ENCODE measurements around the gene RELN. TPM values are rescaled to one million over a fixed set of nuclear protein-coding genes. Genes with fewer than 3 reads are reported as not detected.

RELN gene
- total RNA-seq, 1 donor from 2014 or later: 7.1 TPM

GRCh38 chr7:103894656-103895596, 94.5 kb downstream of the RELN start:
- TF ChIP-seq CTCF (IDR thresholded peaks at IDR 0.05; ENCODE audit: insufficient read depth, low read length, poor library complexity, severe bottlenecking): no peak
- H3K27me3 ChIP-seq (ENCODE audit: control insufficient read depth, insufficient read depth, low read length): no peaks in the 10 kb centered on the region
- no peak for DNase-seq (ENCODE audit: low read depth)
- H3K4me3 ChIP-seq (ENCODE audit: low read depth, low read length): no peak overlapping the region
- H3K36me3 ChIP-seq (ENCODE audit: control insufficient read depth, insufficient read depth, low read length): no peaks in the 10 kb centered on the region

GRCh38 chr7:103893350-103893749, 96.1 kb downstream of the RELN start:
- TF ChIP-seq CTCF (IDR thresholded peaks at IDR 0.05; ENCODE audit: insufficient read depth, low read length, poor library complexity, severe bottlenecking): no peak
- no peak for DNase-seq (ENCODE audit: low read depth)
- Histone ChIP-seq H3K27me3 (ENCODE audit: control insufficient read depth, insufficient read depth, low read length) (no peaks in the 10 kb centered on the region), H3K36me3 (ENCODE audit: control insufficient read depth, insufficient read depth, low read length) (no peaks in the 10 kb centered on the region), H3K4me3 (ENCODE audit: low read depth, low read length) (no peak overlapping the region)

DNA sequence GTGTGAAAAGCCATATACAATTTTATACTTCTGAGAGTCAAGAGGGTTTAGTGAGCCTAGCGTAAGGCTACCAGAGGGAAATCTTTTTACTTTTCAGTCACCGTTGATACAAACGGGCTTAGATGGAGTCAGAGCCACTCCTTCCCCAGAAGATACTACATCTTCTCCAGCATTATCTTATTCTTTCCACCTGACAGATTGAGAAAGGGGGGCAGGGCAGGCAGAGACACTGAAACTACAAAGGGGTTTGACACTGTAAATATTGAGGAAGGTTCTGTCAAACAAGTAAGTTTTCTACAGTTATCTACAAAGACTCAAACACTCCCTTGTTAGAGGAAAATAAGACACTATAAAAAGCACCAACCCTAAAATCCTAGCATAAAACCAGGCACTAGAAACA, 100.0 kb downstream of the RELN start:
- TF ChIP-seq CTCF (IDR thresholded peaks at IDR 0.05; ENCODE audit: insufficient read depth, low read length, poor library complexity, severe bottlenecking): no peak
- Histone ChIP-seq H3K27me3 (ENCODE audit: control insufficient read depth, insufficient read depth, low read length) (no peaks in the 10 kb centered on the region), H3K4me3 (ENCODE audit: low read depth, low read length) (no peak overlapping the region), H3K36me3 (ENCODE audit: control insufficient read depth, insufficient read depth, low read length) (no peaks in the 10 kb centered on the region)
- DNase-seq (ENCODE audit: low read depth): no peak

DNA sequence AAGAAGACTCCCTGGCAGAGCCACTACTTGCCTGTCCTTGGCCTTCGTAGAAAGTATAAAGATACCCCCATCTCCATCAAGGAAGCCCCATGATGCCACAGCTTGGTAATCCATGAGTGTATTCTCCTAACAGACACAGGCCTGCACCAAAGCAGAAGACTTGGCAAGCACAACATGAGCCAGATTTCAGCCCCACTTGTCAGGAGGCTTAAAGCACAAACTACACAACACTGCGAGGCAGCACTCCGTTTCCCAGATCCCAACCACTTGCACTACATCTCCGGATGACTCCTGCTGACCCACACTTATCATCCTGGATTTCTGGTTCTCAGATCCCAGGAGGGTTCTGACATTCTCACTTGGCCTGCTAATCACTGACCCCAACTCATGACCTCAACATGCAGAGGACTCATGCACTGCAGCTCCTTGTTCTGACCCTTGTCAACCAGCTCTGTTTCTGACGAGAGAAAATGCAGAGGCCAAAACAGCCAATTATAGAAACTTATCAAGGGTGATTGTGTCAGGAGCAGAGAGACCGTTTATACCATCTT, 100.8 kb downstream of the RELN start:
- Histone ChIP-seq H3K4me3 (ENCODE audit: low read depth, low read length) (no peak overlapping the region), H3K27me3 (ENCODE audit: control insufficient read depth, insufficient read depth, low read length) (no peaks in the 10 kb centered on the region), H3K36me3 (ENCODE audit: control insufficient read depth, insufficient read depth, low read length) (no peaks in the 10 kb centered on the region)
- no peak for TF ChIP-seq CTCF (IDR thresholded peaks at IDR 0.05; ENCODE audit: insufficient read depth, low read length, poor library complexity, severe bottlenecking)
- DNase-seq (ENCODE audit: low read depth): no peak

DNA sequence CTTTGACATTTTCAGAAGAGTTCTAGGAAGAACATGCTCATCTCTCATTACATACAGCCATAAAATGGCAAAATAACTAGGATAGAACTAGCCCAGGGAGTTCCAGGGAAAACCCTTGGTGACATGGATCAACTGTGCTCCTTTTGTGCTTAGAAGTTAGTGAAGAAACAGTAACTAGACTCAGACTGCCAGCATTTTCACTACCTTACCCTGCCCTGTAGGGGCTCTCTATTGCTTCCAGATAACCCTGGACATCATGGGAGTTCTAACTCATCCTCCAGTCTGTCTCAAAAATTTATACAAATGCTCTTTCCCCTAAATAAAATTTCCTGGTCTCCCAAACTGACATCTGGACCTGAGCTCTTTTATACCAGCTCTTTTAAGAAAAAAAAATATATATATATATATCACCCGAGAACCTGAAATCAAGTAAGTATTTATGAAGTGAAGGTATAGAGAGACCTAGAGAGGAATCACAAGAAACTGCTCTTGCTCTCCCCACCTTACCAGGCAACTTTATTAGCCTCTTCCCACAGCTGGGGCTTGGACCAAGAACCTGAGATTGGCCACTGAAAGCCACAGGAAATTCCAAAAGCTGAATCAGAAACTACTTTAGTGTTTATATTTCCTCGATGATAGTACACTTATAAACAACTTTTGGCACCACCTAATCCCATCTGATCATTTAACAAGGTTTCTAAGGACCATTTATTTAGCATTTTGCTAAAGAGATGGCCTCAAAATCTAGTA, 101.4 kb downstream of the RELN start:
- no peak overlapping the region for H3K4me3 ChIP-seq (ENCODE audit: low read depth, low read length)
- no peaks in the 10 kb centered on the region for H3K36me3 ChIP-seq (ENCODE audit: control insufficient read depth, insufficient read depth, low read length)
- TF ChIP-seq CTCF (IDR thresholded peaks at IDR 0.05; ENCODE audit: insufficient read depth, low read length, poor library complexity, severe bottlenecking): no peak
- no peaks in the 10 kb centered on the region for H3K27me3 ChIP-seq (ENCODE audit: control insufficient read depth, insufficient read depth, low read length)
- DNase-seq (ENCODE audit: low read depth): no peak
